ENCODE measurements around the gene SMAD3.

DNA sequence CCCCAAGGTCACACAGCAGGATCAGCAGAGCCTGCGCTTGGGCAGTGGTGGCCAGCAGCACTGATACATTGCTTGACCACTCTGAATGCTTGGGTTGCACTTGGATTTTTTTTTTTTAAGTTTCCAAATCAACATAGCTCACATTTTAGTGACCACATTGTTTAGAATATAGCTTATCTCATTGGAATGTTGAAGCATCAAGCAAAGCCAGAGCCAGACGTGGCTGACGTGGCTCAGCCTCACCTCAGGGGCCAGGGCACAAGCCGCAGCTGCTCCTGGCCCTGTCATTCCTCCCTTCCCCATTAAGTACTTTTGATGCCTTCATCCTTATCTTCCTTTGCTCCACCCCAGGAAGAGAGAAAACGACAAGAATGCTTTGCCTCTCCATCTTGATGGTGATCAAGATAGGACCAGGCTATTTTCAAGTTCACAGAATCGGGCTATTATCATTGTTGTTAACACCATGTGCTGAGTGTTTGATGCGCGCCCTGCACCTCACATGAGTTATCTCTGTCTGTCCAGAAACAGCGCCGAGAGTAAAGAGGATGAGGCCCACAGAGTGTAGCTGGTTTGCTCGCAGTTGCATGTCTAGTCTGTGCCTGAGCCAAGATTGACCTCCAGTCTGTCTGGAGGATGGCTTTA, 113.3 kb downstream of the SMAD3 start:
- TF ChIP-seq EZH2phosphoT487 (IDR thresholded peaks at IDR 0.05; ENCODE audit: borderline replicate concordance, low read depth, low read length) = no peak
- TF ChIP-seq, protein P1, sequence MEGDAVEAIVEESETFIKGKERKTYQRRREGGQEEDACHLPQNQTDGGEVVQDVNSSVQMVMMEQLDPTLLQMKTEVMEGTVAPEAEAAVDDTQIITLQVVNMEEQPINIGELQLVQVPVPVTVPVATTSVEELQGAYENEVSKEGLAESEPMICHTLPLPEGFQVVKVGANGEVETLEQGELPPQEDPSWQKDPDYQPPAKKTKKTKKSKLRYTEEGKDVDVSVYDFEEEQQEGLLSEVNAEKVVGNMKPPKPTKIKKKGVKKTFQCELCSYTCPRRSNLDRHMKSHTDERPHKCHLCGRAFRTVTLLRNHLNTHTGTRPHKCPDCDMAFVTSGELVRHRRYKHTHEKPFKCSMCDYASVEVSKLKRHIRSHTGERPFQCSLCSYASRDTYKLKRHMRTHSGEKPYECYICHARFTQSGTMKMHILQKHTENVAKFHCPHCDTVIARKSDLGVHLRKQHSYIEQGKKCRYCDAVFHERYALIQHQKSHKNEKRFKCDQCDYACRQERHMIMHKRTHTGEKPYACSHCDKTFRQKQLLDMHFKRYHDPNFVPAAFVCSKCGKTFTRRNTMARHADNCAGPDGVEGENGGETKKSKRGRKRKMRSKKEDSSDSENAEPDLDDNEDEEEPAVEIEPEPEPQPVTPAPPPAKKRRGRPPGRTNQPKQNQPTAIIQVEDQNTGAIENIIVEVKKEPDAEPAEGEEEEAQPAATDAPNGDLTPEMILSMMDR (conservative IDR thresholded peaks at IDR 0.05; ENCODE audit: low read length) = no peak
